HepG2 (cell line): Measurements from ENCODE around the gene CEP162. TPM values are rescaled to one million over a fixed set of nuclear protein-coding genes. Genes with fewer than 3 reads are reported as not detected.

ENCODE experiments used
- BHLHE40 ChIP-seq: IDR thresholded peaks from 2 replicates; pipeline ENCODE4 v1.6.1; 2011; ENCODE audit warnings: low read length, improper control_type of control experiment
- ZSCAN31 ChIP-seq: sonication (generic); formaldehyde crosslinking; IDR thresholded peaks from 2 replicates; pipeline ENCODE4 v1.5.0; 2020; ENCODE audit warnings: low read depth, mild to moderate bottlenecking, missing genetic modification reagents
- polyA plus RNA-seq, 8 experiments: library from polyadenylated mRNA; depleted of rRNA in 3 of 8; stranded (reverse) in 7 of 8; unstranded in 1 of 8; fragments of >200 nt; fragmentation: Illumina TruSeq in 4 of 8; extraction: Trizol in 4 of 8; gene quantifications; 2 replicates each; pipeline versions ENCODE4 v1.2.1 to v1.2.3, GENCODE V29; 2011 to 2016; ENCODE audit warnings: low read depth in 4 of 8, missing spikeins in 1 of 8, mixed read lengths in 1 of 8; ENCODE audit not compliant: insufficient read depth in 1 of 8
- total RNA-seq, 5 experiments: library from RNA; depleted of rRNA; stranded (reverse); fragments of >200 nt; fragmentation: Illumina TruSeq; extraction: Trizol; gene quantifications; 2 replicates each; pipeline ENCODE4 v1.2.3, GENCODE V29; 2016; ENCODE audit warnings: low read depth in 1 of 5
- TF ChIP-seq, protein P1 (sequence below): sonication (generic); formaldehyde crosslinking; IDR thresholded peaks from 2 replicates; pipeline ENCODE4 v1.5.0; 2020; ENCODE audit warnings: mild to moderate bottlenecking, missing genetic modification reagents, borderline replicate concordance
- TF ChIP-seq, protein P2 (sequence below): sonication (generic); formaldehyde crosslinking; IDR thresholded peaks from 2 replicates; pipeline ENCODE4 v1.5.0; 2020; ENCODE audit warnings: mild to moderate bottlenecking, missing genetic modification reagents
- TF ChIP-seq, protein P3 (sequence below): sonication (generic); formaldehyde crosslinking; IDR thresholded peaks from 2 replicates; pipeline ENCODE4 v1.4.0; 2020; ENCODE audit warnings: missing genetic modification reagents, mild to moderate bottlenecking, borderline replicate concordance
- TF ChIP-seq, protein P4 (sequence below): sonication (generic); formaldehyde crosslinking; IDR thresholded peaks from 2 replicates; pipeline ENCODE4 v1.8.0; 2022; ENCODE audit warnings: low read depth, missing genetic modification reagents

CEP162 gene
- total and polyA plus RNA-seq, 2 of the 13 experiments (the other 11 are each of a cell fraction or from before 2014, with no cell fraction given), result 0.50 to 7.9 TPM

DNA sequence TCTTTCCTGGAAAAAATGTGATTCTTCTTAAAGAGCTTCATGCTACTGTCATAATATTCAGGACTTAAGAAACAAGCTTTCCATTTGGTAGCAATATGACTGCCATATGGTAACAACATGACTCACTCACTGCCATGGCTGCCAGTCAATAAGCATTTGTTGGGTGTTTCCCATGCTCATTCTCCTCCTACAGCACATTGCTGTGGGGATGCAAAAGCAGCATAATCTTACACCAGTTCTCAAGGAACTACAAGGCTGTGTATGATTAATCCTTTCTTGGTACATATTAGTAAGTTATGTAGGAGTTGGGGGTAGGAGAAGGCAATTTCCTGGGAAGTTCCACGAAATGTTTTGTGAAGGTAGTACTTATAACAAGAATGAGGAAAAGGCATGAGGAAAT, 76.7 kb downstream of the CEP162 start (continued):
- TF ChIP-seq, protein P1, sequence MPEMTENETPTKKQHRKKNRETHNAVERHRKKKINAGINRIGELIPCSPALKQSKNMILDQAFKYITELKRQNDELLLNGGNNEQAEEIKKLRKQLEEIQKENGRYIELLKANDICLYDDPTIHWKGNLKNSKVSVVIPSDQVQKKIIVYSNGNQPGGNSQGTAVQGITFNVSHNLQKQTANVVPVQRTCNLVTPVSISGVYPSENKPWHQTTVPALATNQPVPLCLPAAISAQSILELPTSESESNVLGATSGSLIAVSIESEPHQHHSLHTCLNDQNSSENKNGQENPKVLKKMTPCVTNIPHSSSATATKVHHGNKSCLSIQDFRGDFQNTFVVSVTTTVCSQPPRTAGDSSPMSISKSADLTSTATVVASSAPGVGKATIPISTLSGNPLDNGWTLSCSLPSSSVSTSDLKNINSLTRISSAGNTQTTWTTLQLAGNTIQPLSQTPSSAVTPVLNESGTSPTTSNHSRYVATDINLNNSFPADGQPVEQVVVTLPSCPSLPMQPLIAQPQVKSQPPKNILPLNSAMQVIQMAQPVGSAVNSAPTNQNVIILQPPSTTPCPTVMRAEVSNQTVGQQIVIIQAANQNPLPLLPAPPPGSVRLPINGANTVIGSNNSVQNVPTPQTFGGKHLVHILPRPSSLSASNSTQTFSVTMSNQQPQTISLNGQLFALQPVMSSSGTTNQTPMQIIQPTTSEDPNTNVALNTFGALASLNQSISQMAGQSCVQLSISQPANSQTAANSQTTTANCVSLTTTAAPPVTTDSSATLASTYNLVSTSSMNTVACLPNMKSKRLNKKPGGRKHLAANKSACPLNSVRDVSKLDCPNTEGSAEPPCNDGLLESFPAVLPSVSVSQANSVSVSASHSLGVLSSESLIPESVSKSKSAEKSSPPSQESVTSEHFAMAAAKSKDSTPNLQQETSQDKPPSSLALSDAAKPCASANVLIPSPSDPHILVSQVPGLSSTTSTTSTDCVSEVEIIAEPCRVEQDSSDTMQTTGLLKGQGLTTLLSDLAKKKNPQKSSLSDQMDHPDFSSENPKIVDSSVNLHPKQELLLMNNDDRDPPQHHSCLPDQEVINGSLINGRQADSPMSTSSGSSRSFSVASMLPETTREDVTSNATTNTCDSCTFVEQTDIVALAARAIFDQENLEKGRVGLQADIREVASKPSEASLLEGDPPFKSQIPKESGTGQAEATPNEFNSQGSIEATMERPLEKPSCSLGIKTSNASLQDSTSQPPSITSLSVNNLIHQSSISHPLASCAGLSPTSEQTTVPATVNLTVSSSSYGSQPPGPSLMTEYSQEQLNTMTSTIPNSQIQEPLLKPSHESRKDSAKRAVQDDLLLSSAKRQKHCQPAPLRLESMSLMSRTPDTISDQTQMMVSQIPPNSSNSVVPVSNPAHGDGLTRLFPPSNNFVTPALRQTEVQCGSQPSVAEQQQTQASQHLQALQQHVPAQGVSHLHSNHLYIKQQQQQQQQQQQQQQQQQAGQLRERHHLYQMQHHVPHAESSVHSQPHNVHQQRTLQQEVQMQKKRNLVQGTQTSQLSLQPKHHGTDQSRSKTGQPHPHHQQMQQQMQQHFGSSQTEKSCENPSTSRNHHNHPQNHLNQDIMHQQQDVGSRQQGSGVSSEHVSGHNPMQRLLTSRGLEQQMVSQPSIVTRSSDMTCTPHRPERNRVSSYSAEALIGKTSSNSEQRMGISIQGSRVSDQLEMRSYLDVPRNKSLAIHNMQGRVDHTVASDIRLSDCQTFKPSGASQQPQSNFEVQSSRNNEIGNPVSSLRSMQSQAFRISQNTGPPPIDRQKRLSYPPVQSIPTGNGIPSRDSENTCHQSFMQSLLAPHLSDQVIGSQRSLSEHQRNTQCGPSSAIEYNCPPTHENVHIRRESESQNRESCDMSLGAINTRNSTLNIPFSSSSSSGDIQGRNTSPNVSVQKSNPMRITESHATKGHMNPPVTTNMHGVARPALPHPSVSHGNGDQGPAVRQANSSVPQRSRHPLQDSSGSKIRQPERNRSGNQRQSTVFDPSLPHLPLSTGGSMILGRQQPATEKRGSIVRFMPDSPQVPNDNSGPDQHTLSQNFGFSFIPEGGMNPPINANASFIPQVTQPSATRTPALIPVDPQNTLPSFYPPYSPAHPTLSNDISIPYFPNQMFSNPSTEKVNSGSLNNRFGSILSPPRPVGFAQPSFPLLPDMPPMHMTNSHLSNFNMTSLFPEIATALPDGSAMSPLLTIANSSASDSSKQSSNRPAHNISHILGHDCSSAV (CRISPR knock-in tag), result no peak
- TF ChIP-seq, protein P2, sequence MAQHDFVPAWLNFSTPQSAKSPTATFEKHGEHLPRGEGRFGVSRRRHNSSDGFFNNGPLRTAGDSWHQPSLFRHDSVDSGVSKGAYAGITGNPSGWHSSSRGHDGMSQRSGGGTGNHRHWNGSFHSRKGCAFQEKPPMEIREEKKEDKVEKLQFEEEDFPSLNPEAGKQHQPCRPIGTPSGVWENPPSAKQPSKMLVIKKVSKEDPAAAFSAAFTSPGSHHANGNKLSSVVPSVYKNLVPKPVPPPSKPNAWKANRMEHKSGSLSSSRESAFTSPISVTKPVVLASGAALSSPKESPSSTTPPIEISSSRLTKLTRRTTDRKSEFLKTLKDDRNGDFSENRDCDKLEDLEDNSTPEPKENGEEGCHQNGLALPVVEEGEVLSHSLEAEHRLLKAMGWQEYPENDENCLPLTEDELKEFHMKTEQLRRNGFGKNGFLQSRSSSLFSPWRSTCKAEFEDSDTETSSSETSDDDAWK, result no peak
- TF ChIP-seq, protein P3, sequence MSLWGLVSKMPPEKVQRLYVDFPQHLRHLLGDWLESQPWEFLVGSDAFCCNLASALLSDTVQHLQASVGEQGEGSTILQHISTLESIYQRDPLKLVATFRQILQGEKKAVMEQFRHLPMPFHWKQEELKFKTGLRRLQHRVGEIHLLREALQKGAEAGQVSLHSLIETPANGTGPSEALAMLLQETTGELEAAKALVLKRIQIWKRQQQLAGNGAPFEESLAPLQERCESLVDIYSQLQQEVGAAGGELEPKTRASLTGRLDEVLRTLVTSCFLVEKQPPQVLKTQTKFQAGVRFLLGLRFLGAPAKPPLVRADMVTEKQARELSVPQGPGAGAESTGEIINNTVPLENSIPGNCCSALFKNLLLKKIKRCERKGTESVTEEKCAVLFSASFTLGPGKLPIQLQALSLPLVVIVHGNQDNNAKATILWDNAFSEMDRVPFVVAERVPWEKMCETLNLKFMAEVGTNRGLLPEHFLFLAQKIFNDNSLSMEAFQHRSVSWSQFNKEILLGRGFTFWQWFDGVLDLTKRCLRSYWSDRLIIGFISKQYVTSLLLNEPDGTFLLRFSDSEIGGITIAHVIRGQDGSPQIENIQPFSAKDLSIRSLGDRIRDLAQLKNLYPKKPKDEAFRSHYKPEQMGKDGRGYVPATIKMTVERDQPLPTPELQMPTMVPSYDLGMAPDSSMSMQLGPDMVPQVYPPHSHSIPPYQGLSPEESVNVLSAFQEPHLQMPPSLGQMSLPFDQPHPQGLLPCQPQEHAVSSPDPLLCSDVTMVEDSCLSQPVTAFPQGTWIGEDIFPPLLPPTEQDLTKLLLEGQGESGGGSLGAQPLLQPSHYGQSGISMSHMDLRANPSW (CRISPR knock-in tag), result no peak
- TF ChIP-seq BHLHE40 (no peak), ZSCAN31 (no peak)
- TF ChIP-seq, protein P4, sequence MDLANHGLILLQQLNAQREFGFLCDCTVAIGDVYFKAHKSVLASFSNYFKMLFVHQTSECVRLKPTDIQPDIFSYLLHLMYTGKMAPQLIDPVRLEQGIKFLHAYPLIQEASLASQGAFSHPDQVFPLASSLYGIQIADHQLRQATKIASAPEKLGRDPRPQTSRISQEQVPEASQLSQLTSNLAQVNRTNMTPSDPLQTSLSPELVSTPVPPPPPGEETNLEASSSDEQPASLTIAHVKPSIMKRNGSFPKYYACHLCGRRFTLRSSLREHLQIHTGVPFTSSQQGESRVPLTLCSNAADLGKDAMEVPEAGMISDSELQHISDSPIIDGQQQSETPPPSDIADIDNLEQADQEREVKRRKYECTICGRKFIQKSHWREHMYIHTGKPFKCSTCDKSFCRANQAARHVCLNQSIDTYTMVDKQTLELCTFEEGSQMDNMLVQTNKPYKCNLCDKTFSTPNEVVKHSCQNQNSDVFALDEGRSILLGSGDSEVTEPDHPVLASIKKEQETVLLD (CRISPR knock-in tag), result no peak
